GM10248 (cell line): Measurements from ENCODE around the gene PROB1.

Experiments
- CTCF ChIA-PET: fragments of 300-600 bp; sonication (Branson Sonifier 250); formaldehyde crosslinking; extraction: SDS; loops from one replicate; lab custom pipeline; 2021; ENCODE audit warnings: antibody characterized with exemption; lab: Yijun Ruan, JAX
- POLR2A ChIA-PET: fragments of 350-650 bp; sonication (Branson Sonifier 250); formaldehyde crosslinking; extraction: SDS; loops from one replicate; lab custom pipeline; 2020; ENCODE audit warnings: antibody characterized with exemption; lab: Yijun Ruan, JAX
- DNase-seq: peaks from one replicate; pipeline ENCODE4 v3.0.0; 2012; ENCODE audit errors: extremely low spot score
- CTCF ChIP-seq: IDR thresholded peaks from 2 replicates; pipeline ENCODE4 v1.5.1; 2012; ENCODE audit warnings: mild to moderate bottlenecking, low read depth; ENCODE audit errors: extremely low read depth, missing control alignments, control extremely low read depth

Gene PROB1

DNA sequence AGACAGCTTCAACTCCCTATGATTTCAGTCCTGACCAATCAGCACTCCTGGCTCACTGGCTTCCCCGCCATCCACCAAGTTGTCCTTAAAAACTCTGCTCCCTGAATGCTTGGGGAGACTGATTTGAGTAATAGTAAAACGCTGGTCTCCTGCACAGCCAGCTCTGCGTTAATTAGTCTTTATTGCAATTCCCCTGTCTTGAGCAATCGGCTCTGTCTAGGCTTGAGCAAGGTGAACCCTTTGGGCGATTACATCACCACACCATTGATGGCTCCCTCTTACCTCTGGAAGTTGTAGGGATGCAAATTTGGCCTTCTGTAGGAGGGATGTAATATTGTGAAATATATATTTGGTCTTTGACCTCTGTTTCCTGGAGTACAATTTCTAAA, 8.9 kb downstream of the PROB1 start:
- no peak for DNase-seq
- CTCF ChIA-PET: interaction anchor here (0.9 to 1.5 kb wide), 8 partner anchors 9 to 132 kb away, joined by 3 to 5 read pairs (median 3); no protein-coding TSS in a partner anchor
- no peak for TF ChIP-seq CTCF
- POLR2A ChIA-PET: interaction anchor here (0.8 to 1.3 kb wide), 2 partner anchors 8 to 810 kb away, joined by 3 to 4 read pairs; no protein-coding TSS in a partner anchor

- no peak for TF ChIP-seq CTCF
- POLR2A ChIA-PET: interaction anchor here (1.0 kb wide), 1 partner anchor 16 kb away, joined by 3 read pairs; no protein-coding TSS in a partner anchor
- DNase-seq: no peak
- CTCF ChIA-PET: interaction anchor here (0.9 to 1.5 kb wide), 7 partner anchors 8 to 132 kb away, joined by 3 to 5 read pairs (median 3); no protein-coding TSS in a partner anchor
Observed at GRCh38 chr5:139385061-139386049, 9.5 kb downstream of the PROB1 start.

DNA sequence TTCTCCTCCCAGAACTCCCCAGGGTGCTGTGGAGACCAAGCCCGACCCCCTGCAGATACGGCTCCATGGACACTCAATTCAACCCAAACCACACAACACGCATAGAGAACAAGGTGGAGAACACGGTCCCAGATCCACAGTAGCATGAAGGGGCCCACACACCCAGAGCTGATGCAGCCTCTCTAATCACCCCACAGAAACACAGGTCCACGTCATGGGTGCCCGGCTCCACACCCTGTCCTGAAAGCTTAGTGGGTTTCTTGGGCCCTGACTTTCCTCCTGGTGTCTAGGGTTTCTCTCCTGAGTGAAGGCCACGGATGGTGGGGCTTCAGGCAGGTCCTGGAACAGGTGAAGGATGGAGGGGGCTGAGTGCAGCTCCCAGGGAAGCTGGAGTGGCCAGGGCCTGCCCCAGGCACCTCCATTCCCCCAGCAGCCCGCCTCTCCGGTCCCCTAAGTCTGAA, 10.3 kb downstream of the PROB1 start:
- no peak for DNase-seq
- POLR2A ChIA-PET: interaction anchor here (1.0 kb wide), 1 partner anchor 15 kb away, joined by 3 read pairs; no protein-coding TSS in a partner anchor
- CTCF ChIA-PET: interaction anchor here (1.1 to 1.2 kb wide), 2 partner anchors 19 to 38 kb away, joined by 3 read pairs; no protein-coding TSS in a partner anchor
- no peak for TF ChIP-seq CTCF

- no peak for DNase-seq
- POLR2A ChIA-PET: interaction anchor here (1.0 kb wide), 1 partner anchor 14 kb away, joined by 3 read pairs; no protein-coding TSS in a partner anchor
- no peak for TF ChIP-seq CTCF
- CTCF ChIA-PET: interaction anchor here (1.1 to 1.2 kb wide), 2 partner anchors 19 to 39 kb away, joined by 3 read pairs; no protein-coding TSS in a partner anchor
Observed at GRCh38 chr5:139383993-139384590, 10.8 kb downstream of the PROB1 start.

DNA sequence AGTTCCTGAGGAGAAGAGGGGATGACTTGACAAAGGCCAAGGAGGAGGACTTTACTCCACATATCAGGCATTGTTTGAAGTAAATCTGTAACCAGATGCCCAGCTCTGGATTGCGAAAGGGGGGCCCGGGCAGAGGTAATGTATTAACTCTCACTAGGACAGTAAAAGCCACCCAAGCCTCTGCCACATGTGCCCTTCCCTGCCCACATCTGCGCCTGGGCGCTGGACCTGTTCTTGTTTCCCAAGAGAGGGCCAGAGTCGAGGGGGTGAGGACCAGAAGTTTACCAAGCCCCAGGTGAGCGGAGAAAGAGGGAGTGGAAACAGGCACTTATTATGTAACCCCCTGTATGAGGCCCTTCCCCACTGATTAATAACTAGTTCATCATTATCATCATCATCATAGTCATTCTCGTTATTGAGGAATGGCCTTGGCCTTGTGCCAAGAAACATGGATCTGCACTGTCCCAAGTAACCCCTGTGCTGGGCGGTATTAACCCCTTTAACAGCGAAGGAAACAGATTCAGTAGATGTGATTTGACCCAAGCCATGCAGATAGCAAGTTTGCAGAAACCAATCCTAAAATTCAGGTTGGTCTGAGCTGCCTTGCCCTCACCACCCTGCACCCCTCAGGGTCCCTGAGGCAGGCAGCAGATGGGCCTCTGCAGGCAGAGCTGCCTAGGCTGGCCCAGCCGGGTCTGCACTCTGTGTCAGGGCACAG, 11.5 kb downstream of the PROB1 start, which contains the start of gene SLC23A1:
Gene SLC23A1, minus strand, starts transcription at position 23 of the 718 bp plus-strand sequence. CDS start 44 bp downstream, outside the sequence.
- POLR2A ChIA-PET: no interaction called here
- peak; percentile 10 for DNase-seq
- TF ChIP-seq CTCF: no peak
- CTCF ChIA-PET: interaction anchor here (1.1 to 1.5 kb wide), 2 partner anchors 14 to 39 kb away, joined by 3 read pairs; no protein-coding TSS in a partner anchor
